ENCODE data around the gene COPRS.
"Not testable (repeated sequence)": the region's sequence is repeated elsewhere in the genome, so short reads cannot be mapped to it uniquely, and the experiment has no call there.

The COPRS gene

GRCh38 chr17:31843070-31843745, 15.8 kb downstream of the COPRS start:
- peak; percentile 15 for DNase-seq (ENCODE audit: low spot score)

- peak; percentile 95 for DNase-seq (ENCODE audit: low spot score)
Measured at GRCh38 chr17:31842195-31843069, 16.6 kb downstream of the COPRS start.

GRCh38 chr17:31841850-31842194, 17.2 kb downstream of the COPRS start:
- peak; percentile 30 for DNase-seq (ENCODE audit: low spot score)

- peak; percentile 47 for DNase-seq (ENCODE audit: low spot score)
Measured at GRCh38 chr17:31838636-31839225, 20.3 kb downstream of the COPRS start.

GRCh38 chr17:31835984-31836383, 23.1 kb downstream of the COPRS start:
- no peak for DNase-seq (ENCODE audit: low spot score)

GRCh38 chr17:31834448-31834847, 24.6 kb downstream of the COPRS start:
- DNase-seq (ENCODE audit: low spot score) = no peak

GRCh38 chr17:31832746-31833145, 26.3 kb downstream of the COPRS start:
- DNase-seq (ENCODE audit: low spot score) = no peak

- no peak for DNase-seq (ENCODE audit: low spot score)
Measured at GRCh38 chr17:31830971-31831858, 27.8 kb downstream of the COPRS start.

- no peak for DNase-seq (ENCODE audit: low spot score)
Measured at GRCh38 chr17:31829649-31830048, 29.4 kb downstream of the COPRS start.

- not testable (repeated sequence) for DNase-seq (ENCODE audit: low spot score)
Measured at GRCh38 chr17:31828955-31829354, 30.1 kb downstream of the COPRS start.

- DNase-seq (ENCODE audit: low spot score) = no peak
Measured at GRCh38 chr17:31825961-31826691, 32.9 kb downstream of the COPRS start.

GRCh38 chr17:31824766-31825360, 34.2 kb downstream of the COPRS start:
- DNase-seq (ENCODE audit: low spot score) = no peak

- no peak for DNase-seq (ENCODE audit: low spot score)
Measured at GRCh38 chr17:31823014-31823413, 36.0 kb downstream of the COPRS start.

GRCh38 chr17:31820691-31821435, 38.2 kb downstream of the COPRS start:
- no peak for DNase-seq (ENCODE audit: low spot score)

- no peak for DNase-seq (ENCODE audit: low spot score)
Measured at GRCh38 chr17:31819578-31819977, 39.5 kb downstream of the COPRS start.

- DNase-seq (ENCODE audit: low spot score) = not testable (repeated sequence)
Measured at GRCh38 chr17:31818863-31819262, 40.2 kb downstream of the COPRS start.

- no peak for DNase-seq (ENCODE audit: low spot score)
Measured at GRCh38 chr17:31815212-31815730, 43.8 kb downstream of the COPRS start.

- no peak for DNase-seq (ENCODE audit: low spot score)
Measured at GRCh38 chr17:31811101-31811500, 47.9 kb downstream of the COPRS start.

- not testable (repeated sequence) for DNase-seq (ENCODE audit: low spot score)
Measured at GRCh38 chr17:31809876-31810275, 49.2 kb downstream of the COPRS start.

GRCh38 chr17:31808521-31809050, 50.5 kb downstream of the COPRS start:
- no peak for DNase-seq (ENCODE audit: low spot score)
